K562 (cell line): ENCODE data around the gene AGXT. TPM values are rescaled to one million over a fixed set of nuclear protein-coding genes. Genes with fewer than 3 reads are reported as not detected.
"Not testable (repeated sequence)": the region's sequence is repeated elsewhere in the genome, so short reads cannot be mapped to it uniquely, and the experiment has no call there.

Experiments used
- ATAC-seq: fragments of 200-7000 bp; cut with Tn5 transposase; 3 replicates; pipeline ENCODE4 v1.9.1; 2020; ENCODE audit warnings: moderate library complexity
- BruUV-seq: library from RNA; stranded (reverse); fragments of 400-500 nt; replicated peaks from 2 replicates; lab custom pipeline; 2021; lab: Mats Ljungman, UMichigan
- CTCF ChIA-PET: fragments of 300-600 bp; formaldehyde crosslinking; extraction: SDS; loops from one replicate; lab custom pipeline; 2021; ENCODE audit warnings: low intra/inter-chr PET ratio; lab: Yijun Ruan, JAX
- POLR2A ChIA-PET: fragments of 300-600, 350-650 bp; sonication (Branson Sonifier 250); formaldehyde crosslinking; extraction: SDS; loops from one replicate; lab custom pipeline; 2021; ENCODE audit warnings: antibody characterized with exemption, inconsistent platforms; lab: Yijun Ruan, JAX
- DNase-seq, 4 experiments: peaks; one replicate each; pipeline versions ENCODE4 v3.0.0 to v3.0.0-alpha.2; 2011 to 2018; ENCODE audit warnings: low spot score in 3 of 4, mixed read lengths in 3 of 4; ENCODE audit errors: extremely low read depth in 1 of 4
- FAIRE-seq: peaks from 2 replicates; lab custom pipeline; 2011; peaks lifted over from hg19 to GRCh38; lab: Jason Lieb, UNC
- H2AFZ ChIP-seq: 2 replicates; pipeline ENCODE4 v1.6.0; 2011; ENCODE audit warnings: low read depth, low read length, control low read depth, inconsistent platforms
- H3K27ac ChIP-seq: fragments of 200-600 bp; 3 replicates; pipeline ENCODE4 v1.8.0; 2011; ENCODE audit warnings: low read depth, mild to moderate bottlenecking, control low read depth, inconsistent platforms, low read length, moderate library complexity, mixed read lengths; ENCODE audit errors: extremely low read depth
- H3K27me3 ChIP-seq, 2 experiments: fragments of 300-600 bp in 1 of 2; 2 replicates in 1 of 2; 3 replicates in 1 of 2; pipeline versions ENCODE4 v1.6.0 to v1.8.0; 2011; ENCODE audit warnings: inconsistent platforms in 2 of 2, low read length in 2 of 2, mild to moderate bottlenecking in 1 of 2, mixed read lengths in 1 of 2, moderate library complexity in 1 of 2; ENCODE audit not compliant: control insufficient read depth in 2 of 2, insufficient read depth in 2 of 2
- H3K36me3 ChIP-seq: fragments of 300-600 bp; 3 replicates; pipeline ENCODE4 v1.8.0; 2011; ENCODE audit warnings: mild to moderate bottlenecking, low read length, inconsistent platforms; ENCODE audit not compliant: control insufficient read depth, insufficient read depth
- H3K4me1 ChIP-seq, 2 experiments: fragments of 200-600 bp in 1 of 2; replicated peaks in 1 of 2; 2 replicates in 1 of 2; 3 replicates in 1 of 2; pipeline versions ENCODE4 v1.5.1 to v1.8.0; 2011; ENCODE audit warnings: inconsistent platforms in 2 of 2, low read length in 2 of 2, mild to moderate bottlenecking in 1 of 2, mixed read lengths in 1 of 2, moderate library complexity in 1 of 2; ENCODE audit not compliant: control insufficient read depth in 2 of 2, insufficient read depth in 2 of 2
- H3K4me2 ChIP-seq: 2 replicates; pipeline ENCODE4 v1.6.1; 2011; ENCODE audit warnings: low read length, control low read depth, inconsistent platforms, mixed read lengths; ENCODE audit not compliant: insufficient read depth
- H3K4me3 ChIP-seq: fragments of 200-600 bp; sonication (generic), shearing (Covaris generic); 2 replicates; pipeline ENCODE4 v1.5.1; 2016; ENCODE audit warnings: control low read depth, inconsistent platforms
- H3K79me2 ChIP-seq: fragments of 200-600 bp; 3 replicates; pipeline ENCODE4 v1.8.0; 2011; ENCODE audit warnings: low read length, inconsistent platforms; ENCODE audit not compliant: control insufficient read depth, insufficient read depth
- H3K9ac ChIP-seq, 2 experiments: 2 replicates each; pipeline versions ENCODE4 v1.6.0 to v1.6.1; 2011; ENCODE audit warnings: low read depth in 2 of 2, low read length in 2 of 2, control low read depth in 1 of 2, inconsistent platforms in 1 of 2, mild to moderate bottlenecking in 1 of 2, mixed read lengths in 1 of 2; ENCODE audit not compliant: insufficient read depth in 1 of 2
- H3K9me1 ChIP-seq: one replicate; pipeline ENCODE4 v1.6.0; 2011; ENCODE audit warnings: inconsistent platforms, mild to moderate bottlenecking, low read length, moderate library complexity; ENCODE audit not compliant: control insufficient read depth, insufficient read depth
- H3K9me3 ChIP-seq: replicated peaks from 2 replicates; pipeline ENCODE4 v1.5.1; 2011; ENCODE audit warnings: low read depth, low read length, inconsistent platforms; ENCODE audit not compliant: control insufficient read depth, insufficient read depth
- H4K20me1 ChIP-seq: replicated peaks from 2 replicates; pipeline ENCODE4 v1.6.1; 2011; ENCODE audit warnings: low read length, inconsistent platforms, mixed read lengths; ENCODE audit not compliant: control insufficient read depth, insufficient read depth
- EWSR1 ChIP-seq: fragments of 450-650 bp; IDR thresholded peaks from 2 replicates; pipeline ENCODE4 v1.6.1; 2018; ENCODE audit warnings: borderline replicate concordance, mild to moderate bottlenecking, low read depth, moderate library complexity; ENCODE audit not compliant: partially characterized antibody
- RAD21 ChIP-seq, 2 experiments: fragments of 250-450 bp in 1 of 2; fragments of 450-650 bp in 1 of 2; sonication (Bioruptor Pico) in 1 of 2; formaldehyde crosslinking in 1 of 2; IDR thresholded peaks in 1 of 2; conservative IDR thresholded peaks in 1 of 2; 2 replicates each; pipeline versions ENCODE4 v1.4.0 to v1.8.0; 2020 to 2022; ENCODE audit warnings: mild to moderate bottlenecking in 2 of 2, moderate library complexity in 1 of 2
- REST ChIP-seq, 2 experiments: fragments of 450-650 bp; formaldehyde crosslinking in 1 of 2; IDR thresholded peaks; 2 replicates each; pipeline versions ENCODE4 v1.4.0 to v1.6.1; 2014 to 2020; ENCODE audit warnings: mild to moderate bottlenecking in 2 of 2, borderline replicate concordance in 1 of 2, low read depth in 1 of 2
- WGBS: fragments of 100-300 bp; shearing (Covaris generic); methylation state at CpG from one replicate; pipeline ENCODE4 v1.1.6; 2016; ENCODE audit warnings: low coverage, mixed read lengths; ENCODE audit not compliant: insufficient coverage; ENCODE audit errors: missing lambda C conversion rate; 5-methylcytosine and 5-hydroxymethylcytosine counted together
- in situ Hi-C: fragments of 300-500 bp; cut with MboI; formaldehyde crosslinking; loops from 4 replicates; pipeline ENCODE4 v1.15.0; 2018; ENCODE audit warnings: inconsistent platforms, mixed read lengths
- intact Hi-C: fragments of 100-400 bp; cut with micrococcal nuclease; formaldehyde crosslinking; loops from 2 replicates; pipeline ENCODE4 v1.14.2; 2022
- polyA plus RNA-seq, 8 experiments: library from polyadenylated mRNA; depleted of rRNA in 4 of 8; stranded (reverse) in 5 of 8; unstranded in 3 of 8; fragments of >200 nt; fragmentation: Nextera tagmentation in 2 of 8; fragmentation: Illumina TruSeq in 1 of 8; extraction: Ambion mirVana in 2 of 8; extraction: Trizol in 1 of 8; gene quantifications; 2 replicates each; pipeline versions ENCODE4 v1.2.1 to v1.2.3, GENCODE V29; 2011 to 2014; ENCODE audit warnings: inconsistent platforms in 1 of 8, missing spikeins in 1 of 8
- total RNA-seq, 7 experiments: library from RNA; depleted of rRNA in 6 of 7; stranded (reverse); fragments of >200 nt in 6 of 7; fragmentation: Illumina TruSeq in 2 of 7; extraction: Trizol in 2 of 7; gene quantifications; 2 replicates each; pipeline versions ENCODE4 v1.2.1 to v1.2.3, GENCODE V29; 2011 to 2021; ENCODE audit warnings: low replicate concordance in 1 of 7

Gene AGXT
- total and polyA plus RNA-seq, 9 of the 15 experiments (the other 6 are each of a cell fraction or from before 2014, with no cell fraction given): 0.18 TPM; not detected in 8

GRCh38 chr2:240840435-240841060 is 28.1 kb upstream of the AGXT start (continued):
- TF ChIP-seq REST (IDR thresholded peaks at IDR 0.05; ENCODE audit: borderline replicate concordance) (peak; percentile 91), REST (CRISPR knock-in tag; IDR thresholded peaks at IDR 0.05; ENCODE audit: low read depth) (0 out of 2 replicates have a peak, but pooled peaks have one; percentile 71), EWSR1 (no peak), RAD21 (CRISPR knock-in tag; conservative IDR thresholded peaks at IDR 0.05 in 1 of 2, IDR thresholded peaks at IDR 0.05 in 1 of 2) (peak in 1 of 2 experiments; percentile 65; a peak in 2 of 4 replicates)

GRCh38 chr2:240846309-240846708 is 22.3 kb upstream of the AGXT start:
- H3K27ac ChIP-seq, POLR2A ChIA-PET, FAIRE-seq, H3K4me3 ChIP-seq, H4K20me1 ChIP-seq, H3K9me3 ChIP-seq, H3K9me1 ChIP-seq, CTCF ChIA-PET, H3K79me2 ChIP-seq, H3K4me1 ChIP-seq, in situ Hi-C loops, intact Hi-C loops, H3K27me3 ChIP-seq, ATAC-seq, BruUV-seq, H2AFZ ChIP-seq, DNase-seq, H3K4me2 ChIP-seq, H3K36me3 ChIP-seq, H3K9ac ChIP-seq: not testable (repeated sequence)
- 0% methylated on average over 2 of the region's 2 CpGs for WGBS
